Activated naive CD4-positive, alpha-beta T cell treated with anti-CD3 and anti-CD28 coated beads, Interleukin-2, amount 10 ng/mL, durations not matched to agents 7 days and 5 days (primary cell): ENCODE data around the gene KDM6A.
A peak's percentile ranks its signal among the peaks of the same experiment; 100 is the strongest.
"Not testable (repeated sequence)": the region's sequence is repeated elsewhere in the genome, so short reads cannot be mapped to it uniquely, and the experiment has no call there.

Experiments used
- CTCF ChIA-PET: fragments of 350-600 bp; sonication (Branson Sonifier 250); formaldehyde crosslinking; loops from one replicate; lab custom pipeline; 2021; ENCODE audit warnings: antibody characterized with exemption; lab: Charles Lee
- DNase-seq: peaks from one replicate; pipeline ENCODE4 v3.0.0-alpha.2; 2020
- H3K27ac Mint-ChIP-seq: one replicate; pipeline ENCODE4 v1.8.0; 2021; ENCODE audit warnings: mild to moderate bottlenecking, moderate library complexity, mixed read lengths
- H3K27me3 Mint-ChIP-seq: one replicate; pipeline ENCODE4 v1.8.0; 2021; ENCODE audit warnings: mild to moderate bottlenecking, mixed read lengths
- H3K36me3 Mint-ChIP-seq: one replicate; pipeline ENCODE4 v1.8.0; 2021; ENCODE audit warnings: mixed read lengths
- H3K4me1 Mint-ChIP-seq: one replicate; pipeline ENCODE4 v1.8.0; 2021; ENCODE audit warnings: mixed read lengths
- H3K4me3 Mint-ChIP-seq: one replicate; pipeline ENCODE4 v1.8.0; 2021; ENCODE audit warnings: mild to moderate bottlenecking, moderate library complexity, mixed read lengths
- H3K9me3 Mint-ChIP-seq: one replicate; pipeline ENCODE4 v1.8.0; 2021; ENCODE audit warnings: mixed read lengths

Gene KDM6A

GRCh38 chrX:45046417-45046816 lies 173.4 kb downstream of the KDM6A start:
- no peaks in the 10 kb centered on the region for H3K4me1 Mint-ChIP-seq
- H3K4me3 Mint-ChIP-seq = no peak overlapping the region
- CTCF ChIA-PET = no interaction called here
- no peak for DNase-seq
- H3K27ac Mint-ChIP-seq = no peak overlapping the region
- H3K9me3 Mint-ChIP-seq = no peaks in the 10 kb centered on the region
- H3K36me3 Mint-ChIP-seq = peaks cover 7% of the 10 kb centered on the region
- no peaks in the 10 kb centered on the region for H3K27me3 Mint-ChIP-seq

- no peaks in the 10 kb centered on the region for H3K4me1 Mint-ChIP-seq
- no peaks in the 10 kb centered on the region for H3K27me3 Mint-ChIP-seq
- peaks cover 9% of the 10 kb centered on the region for H3K36me3 Mint-ChIP-seq
- no peak for DNase-seq
- no peak overlapping the region for H3K4me3 Mint-ChIP-seq
- CTCF ChIA-PET = no interaction called here
- H3K9me3 Mint-ChIP-seq = no peaks in the 10 kb centered on the region
- H3K27ac Mint-ChIP-seq = no peak overlapping the region
These were observed 177.6 kb downstream of the KDM6A start for GRCh38 chrX:45050558-45050957.

- no peaks in the 10 kb centered on the region for H3K27me3 Mint-ChIP-seq
- CTCF ChIA-PET = no interaction called here
- DNase-seq = no peak
These were observed 183.6 kb downstream of the KDM6A start for GRCh38 chrX:45056428-45057145.

GRCh38 chrX:45059906-45060305 lies 186.9 kb downstream of the KDM6A start:
- H3K27me3 Mint-ChIP-seq, H3K9me3 Mint-ChIP-seq, DNase-seq, H3K4me3 Mint-ChIP-seq, H3K27ac Mint-ChIP-seq, CTCF ChIA-PET, H3K4me1 Mint-ChIP-seq: not testable (repeated sequence)
- peaks cover 23% of the 10 kb centered on the region for H3K36me3 Mint-ChIP-seq

More at GRCh38 chrX:45056428-45057145, 183.6 kb downstream of the KDM6A start:
- no peaks in the 10 kb centered on the region for H3K4me1 Mint-ChIP-seq
- no peak overlapping the region for H3K4me3 Mint-ChIP-seq
- no peak overlapping the region for H3K27ac Mint-ChIP-seq
- peaks cover 7% of the 10 kb centered on the region for H3K36me3 Mint-ChIP-seq
- H3K9me3 Mint-ChIP-seq = no peaks in the 10 kb centered on the region

GRCh38 chrX:45063319-45064095 lies 190.5 kb downstream of the KDM6A start:
- CTCF ChIA-PET = no interaction called here
- Mint-ChIP-seq H3K27ac (no peak overlapping the region), H3K36me3 (peaks cover 32% of the 10 kb centered on the region)

GRCh38 chrX:45068569-45068968 lies 195.6 kb downstream of the KDM6A start:
- peak overlapping the region; percentile 89 for H3K27ac Mint-ChIP-seq
- peak overlapping the region; percentile 34 for H3K4me3 Mint-ChIP-seq
- H3K27me3 Mint-ChIP-seq = no peaks in the 10 kb centered on the region
- H3K36me3 Mint-ChIP-seq = peaks cover 44% of the 10 kb centered on the region
- peak; percentile 39 for DNase-seq
- peaks cover 3% of the 10 kb centered on the region for H3K9me3 Mint-ChIP-seq
- peaks cover 38% of the 10 kb centered on the region for H3K4me1 Mint-ChIP-seq
- CTCF ChIA-PET = no interaction called here

More at GRCh38 chrX:45063319-45064095, 190.5 kb downstream of the KDM6A start:
- no peaks in the 10 kb centered on the region for H3K27me3 Mint-ChIP-seq
- H3K9me3 Mint-ChIP-seq = no peaks in the 10 kb centered on the region
- DNase-seq = no peak
- no peak overlapping the region for H3K4me3 Mint-ChIP-seq
- peaks cover 3% of the 10 kb centered on the region for H3K4me1 Mint-ChIP-seq

- H3K27ac Mint-ChIP-seq = peak overlapping the region; percentile 70
These were observed 197.4 kb downstream of the KDM6A start for GRCh38 chrX:45070116-45071007.

GRCh38 chrX:45073011-45073410 lies 200.0 kb downstream of the KDM6A start:
- H3K27ac Mint-ChIP-seq, H3K27me3 Mint-ChIP-seq, CTCF ChIA-PET, H3K9me3 Mint-ChIP-seq, H3K4me3 Mint-ChIP-seq, DNase-seq: not testable (repeated sequence)
- H3K36me3 Mint-ChIP-seq = peaks cover 41% of the 10 kb centered on the region
- H3K4me1 Mint-ChIP-seq = peaks cover 55% of the 10 kb centered on the region

More at GRCh38 chrX:45070116-45071007, 197.4 kb downstream of the KDM6A start:
- CTCF ChIA-PET = interaction anchor here (0.6 to 1.4 kb wide), 5 partner anchors 18 to 199 kb away, joined by 3 read pairs; no protein-coding TSS in a partner anchor
- no peak for DNase-seq
- H3K36me3 Mint-ChIP-seq = peaks cover 39% of the 10 kb centered on the region
- peaks cover 3% of the 10 kb centered on the region for H3K9me3 Mint-ChIP-seq
- H3K4me3 Mint-ChIP-seq = no peak overlapping the region
- peaks cover 44% of the 10 kb centered on the region for H3K4me1 Mint-ChIP-seq
- no peaks in the 10 kb centered on the region for H3K27me3 Mint-ChIP-seq

GRCh38 chrX:45077748-45078424 lies 204.9 kb downstream of the KDM6A start:
- peak; percentile 27 for DNase-seq
- Mint-ChIP-seq H3K9me3 (peaks cover 3% of the 10 kb centered on the region), H3K4me1 (peaks cover 27% of the 10 kb centered on the region), H3K27ac (peak overlapping the region; percentile 82), H3K36me3 (peaks cover 34% of the 10 kb centered on the region), H3K4me3 (peak overlapping the region; percentile 21), H3K27me3 (no peaks in the 10 kb centered on the region)
- CTCF ChIA-PET = no interaction called here

- Mint-ChIP-seq H3K4me3 (no peak overlapping the region), H3K36me3 (peaks cover 28% of the 10 kb centered on the region), H3K27me3 (no peaks in the 10 kb centered on the region), H3K27ac (no peak overlapping the region), H3K4me1 (peaks cover 13% of the 10 kb centered on the region), H3K9me3 (no peaks in the 10 kb centered on the region)
- no peak for DNase-seq
- CTCF ChIA-PET = no interaction called here
These were observed 210.3 kb downstream of the KDM6A start for GRCh38 chrX:45083314-45083713.

GRCh38 chrX:45110494-45110893 lies 237.5 kb downstream of the KDM6A start:
- DNase-seq = no peak
- peaks cover 4% of the 10 kb centered on the region for H3K9me3 Mint-ChIP-seq
- H3K36me3 Mint-ChIP-seq = peaks cover 42% of the 10 kb centered on the region
- no peak overlapping the region for H3K27ac Mint-ChIP-seq
- H3K4me3 Mint-ChIP-seq = no peak overlapping the region
- CTCF ChIA-PET = interaction anchor here (1.0 kb wide), 1 partner anchor 11 kb away, joined by 3 read pairs; no protein-coding TSS in a partner anchor
- H3K27me3 Mint-ChIP-seq = no peaks in the 10 kb centered on the region
- no peaks in the 10 kb centered on the region for H3K4me1 Mint-ChIP-seq

GRCh38 chrX:45126158-45126557 lies 253.2 kb downstream of the KDM6A start:
- peaks cover 5% of the 10 kb centered on the region for H3K9me3 Mint-ChIP-seq

GRCh38 chrX:45128896-45129454 lies 256.0 kb downstream of the KDM6A start:
- Mint-ChIP-seq H3K27ac (no peak overlapping the region), H3K27me3 (no peaks in the 10 kb centered on the region), H3K4me1 (no peaks in the 10 kb centered on the region), H3K36me3 (no peaks in the 10 kb centered on the region), H3K9me3 (peaks cover 7% of the 10 kb centered on the region), H3K4me3 (no peak overlapping the region)
- CTCF ChIA-PET = no interaction called here
- no peak for DNase-seq

More at GRCh38 chrX:45126158-45126557, 253.2 kb downstream of the KDM6A start:
- Mint-ChIP-seq H3K4me1 (no peaks in the 10 kb centered on the region), H3K4me3 (no peak overlapping the region), H3K36me3 (no peaks in the 10 kb centered on the region), H3K27me3 (no peaks in the 10 kb centered on the region), H3K27ac (no peak overlapping the region)
- DNase-seq = no peak
- CTCF ChIA-PET = no interaction called here
